GM21526 (cell line): ENCODE measurements around the gene ALDH3B2.

Experiments used
- ATAC-seq: cut with Tn5 transposase; IDR thresholded peaks from one replicate; pipeline ENCODE4 v1.9.1; 2021; ENCODE audit warnings: moderate library complexity; ENCODE audit not compliant: unreplicated experiment, low FRiP score

The ALDH3B2 gene

DNA sequence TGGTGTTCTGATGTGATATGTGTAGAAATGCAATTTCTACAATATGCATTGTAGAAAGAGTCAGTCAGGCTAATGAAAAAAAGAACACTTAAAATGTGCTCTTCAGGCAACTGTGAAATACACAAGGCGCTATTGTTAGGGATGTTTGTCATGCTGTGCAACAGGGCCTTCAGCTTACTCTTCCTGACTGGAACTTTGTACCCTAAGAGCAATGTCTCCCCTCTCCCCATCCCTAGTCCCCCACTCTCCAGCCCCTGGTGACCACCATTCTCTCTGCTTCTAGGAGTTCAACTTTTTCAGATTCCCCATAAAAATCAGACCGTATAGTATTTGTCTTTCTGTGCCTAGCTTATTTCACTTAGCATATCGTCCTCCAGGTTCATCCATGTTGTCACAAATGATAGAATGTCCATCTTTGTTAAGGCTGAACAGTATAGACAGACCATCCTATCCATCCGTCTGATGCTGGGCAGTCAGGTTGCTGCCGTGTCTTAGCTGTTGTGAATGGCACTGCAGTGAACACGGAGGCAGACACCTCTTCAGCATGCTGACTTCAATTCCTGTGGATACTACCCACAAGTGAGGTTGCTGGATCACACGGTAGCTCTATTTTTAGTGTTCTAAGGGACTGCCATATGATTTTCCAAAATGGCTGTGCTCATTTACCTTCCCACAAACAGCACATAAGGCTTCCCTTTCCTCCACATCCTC is 57.0 kb downstream of the ALDH3B2 start:
- no peak for ATAC-seq

- ATAC-seq = no peak
These were observed 57.8 kb downstream of the ALDH3B2 start for GRCh38 chr11:67616431-67617242.

GRCh38 chr11:67615728-67616430 is 58.5 kb downstream of the ALDH3B2 start:
- ATAC-seq = no peak

DNA sequence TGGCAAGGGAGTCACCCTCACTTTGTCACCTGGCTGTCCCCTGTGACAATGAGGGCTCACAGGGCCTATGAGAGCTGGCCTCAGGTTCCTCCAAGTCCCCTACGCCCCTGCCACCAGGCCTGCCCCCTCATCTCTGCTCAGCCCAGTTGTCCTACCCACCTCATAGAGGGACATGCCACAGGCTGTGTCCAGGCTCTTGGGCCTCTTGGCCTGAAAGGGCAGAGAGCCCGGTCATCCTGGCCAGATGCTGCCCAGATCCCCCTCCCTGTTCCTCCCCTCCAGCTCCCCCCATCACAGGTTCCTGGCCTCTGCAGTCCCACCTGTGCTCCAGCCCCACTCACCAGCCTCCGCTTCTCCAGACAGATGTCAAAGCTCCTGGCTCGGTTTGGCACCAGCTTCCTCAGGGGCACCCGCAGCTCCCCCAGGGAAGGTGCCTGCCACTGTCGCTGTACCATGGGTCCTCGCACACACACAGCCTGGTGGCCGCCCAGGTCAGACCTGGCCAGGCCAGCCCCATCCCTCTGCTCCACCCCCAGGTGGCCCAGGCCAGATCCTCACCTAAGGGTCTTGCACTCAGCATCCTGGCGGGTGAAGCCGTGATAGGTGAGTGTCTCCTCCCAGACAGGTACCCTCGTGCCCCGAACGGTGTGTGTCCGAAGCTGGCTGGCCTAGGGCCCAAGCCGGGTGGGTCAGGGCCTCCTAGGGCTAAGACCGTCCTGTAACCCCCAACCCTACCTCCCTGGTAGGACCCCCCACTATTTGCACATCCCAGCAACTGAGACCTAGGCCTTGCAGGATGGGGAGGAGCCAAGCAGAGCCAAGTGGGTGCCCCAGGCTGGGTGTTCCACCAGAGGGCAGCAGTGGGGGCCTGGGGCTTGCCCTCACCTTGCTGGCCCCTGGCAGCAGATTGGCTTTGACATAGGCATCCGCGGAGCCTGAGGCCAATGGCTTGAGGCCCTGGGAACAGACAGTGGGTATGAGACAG is 59.4 kb downstream of the ALDH3B2 start:
- ATAC-seq = no peak

DNA sequence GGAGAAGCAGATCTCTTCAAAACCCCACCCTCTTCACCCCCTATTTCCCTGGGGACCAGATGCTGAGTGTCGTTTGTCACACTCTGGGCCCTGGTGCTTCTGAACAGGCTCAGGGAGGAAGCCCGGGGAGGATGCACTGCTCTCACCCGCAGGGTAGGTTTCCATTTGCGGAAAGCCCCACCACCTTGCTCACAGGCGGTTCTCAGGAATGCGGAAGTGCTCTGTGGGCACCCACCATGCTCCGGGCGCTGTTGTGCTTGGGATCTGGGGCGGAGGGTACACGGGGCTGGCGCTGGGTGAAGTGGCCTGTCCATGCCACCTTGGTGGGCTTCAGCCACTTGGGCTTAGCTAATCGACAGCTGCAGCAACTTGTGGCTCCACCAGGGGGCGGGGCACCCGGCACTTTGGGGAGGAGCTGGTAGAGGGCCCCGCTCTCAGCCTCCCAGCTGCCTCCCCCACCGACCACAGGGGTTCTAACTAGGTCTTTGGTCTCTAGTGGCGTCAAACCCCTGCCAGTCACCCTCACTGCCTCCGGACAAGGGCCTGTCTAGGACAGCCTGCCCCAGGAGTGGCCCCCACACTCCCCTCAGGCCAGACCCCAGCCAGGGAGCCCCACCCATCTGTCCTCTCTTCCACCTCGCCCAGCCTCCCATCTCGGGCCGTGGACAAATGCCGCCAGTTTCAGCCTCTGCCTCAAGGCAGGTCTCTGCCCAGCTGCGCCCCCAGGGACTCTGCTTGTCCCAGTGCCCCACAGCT is 60.3 kb downstream of the ALDH3B2 start:
- ATAC-seq = no peak

GRCh38 chr11:67613313-67613959 is 61.0 kb downstream of the ALDH3B2 start:
- ATAC-seq = no peak

- no peak for ATAC-seq
These were observed 61.7 kb downstream of the ALDH3B2 start for GRCh38 chr11:67612751-67613150.
